Psoas muscle (tissue), 8 donors: ENCODE measurements around the gene DACH1. TPM values are rescaled to one million over a fixed set of nuclear protein-coding genes. Genes with fewer than 3 reads are reported as not detected.

Experiments
- ATAC-seq, 4 donors: fragments of 200-7000 bp; cut with Tn5 transposase; one replicate each; pipeline ENCODE4 v1.9.1; 2020; ENCODE audit warnings: moderate library complexity in 3 of 4, mild to moderate bottlenecking in 2 of 4
- DNase-seq, 2 donors: peaks; one replicate each; pipeline ENCODE4 v3.0.0-alpha.2; 2020
- H3K27ac ChIP-seq: fragments of 200-600 bp; one replicate; pipeline ENCODE4 v1.8.0; 2022
- H3K27me3 ChIP-seq, 3 donors: fragments of 200-600 bp in 1 of 3; one replicate each; pipeline versions ENCODE4 v1.6.1 to v1.8.0; 2013 to 2022; ENCODE audit warnings: low read length in 2 of 3, mild to moderate bottlenecking in 2 of 3, moderate library complexity in 1 of 3; ENCODE audit not compliant: insufficient read depth in 3 of 3
- H3K36me3 ChIP-seq, 2 donors: fragments of 200-600 bp in 1 of 2; one replicate each; pipeline versions ENCODE4 v1.6.1 to v1.8.0; 2013 to 2022; ENCODE audit warnings: low read depth in 1 of 2, mild to moderate bottlenecking in 1 of 2, moderate library complexity in 1 of 2; ENCODE audit not compliant: insufficient read depth in 1 of 2
- H3K4me1 ChIP-seq: fragments of 200-600 bp; one replicate; pipeline ENCODE4 v1.8.0; 2022
- H3K4me3 ChIP-seq: fragments of 200-600 bp; one replicate; pipeline ENCODE4 v1.8.0; 2022; ENCODE audit warnings: mild to moderate bottlenecking
- H3K9me3 ChIP-seq: fragments of 200-600 bp; one replicate; pipeline ENCODE4 v1.8.0; 2022
- CTCF ChIP-seq: fragments of 200-600 bp; IDR thresholded peaks from one replicate; pipeline ENCODE4 v1.8.0; 2022; ENCODE audit warnings: antibody characterized with exemption
- WGBS, 3 donors: extraction: QIAGEN DNeasy Blood & Tissue Kit; methylation state at CpG; one replicate each; pipeline versions ENCODE4 v1.1.6 to v1.1.7; 2013; 5-methylcytosine and 5-hydroxymethylcytosine counted together
- intact Hi-C, 2 donors: fragments of 100-400 bp; cut with DNase I; formaldehyde crosslinking; loops; one replicate each; pipeline versions ENCODE4 v1.11.0 to v1.14.2; 2022
- polyA plus RNA-seq, 3 donors: library from polyadenylated mRNA; stranded (reverse); fragments of 200-250 nt; gene quantifications; one replicate each; pipeline ENCODE4 v1.2.3, GENCODE V29; 2013
- total RNA-seq, 4 donors: library from RNA; stranded (reverse); fragmentation: NEBNext Ultra II Directional in 2 of 4; extraction: Animal tissue kit (Norgen Biotek cat#: 25700) in 2 of 4; gene quantifications; one replicate each; pipeline versions ENCODE4 v1.2.1 to v1.2.4, GENCODE V29; 2021 to 2023
- donor health status: healthy with polysubstance abuse.
- donor health status: DM: no; HTN: no; CAD: no; lungs with moderate emphysema.
- donor health status: Bipolar disorder and iron deficiency.
- donor health status: healthy.
- donor health status: DM: yes; HTN: yes; CAD: no.
- donor health status: DM: no; HTN: no; CAD: no.
- donor health status: DM: no; HTN: no; CAD: no.
- donor health status: DM: yes; HTN: yes; CAD: no.

DACH1 gene
- total and polyA plus RNA-seq, 7 donors: 0.51 to 3.6 (median 1.1) TPM

GRCh38 chr13:71394176-71394575, 472.8 kb downstream of the DACH1 start:
- Histone ChIP-seq H3K4me1 (no peaks in the 10 kb centered on the region), H3K36me3 (no peaks in the 10 kb centered on the region), H3K27ac (no peak overlapping the region), H3K4me3 (no peak overlapping the region), H3K27me3 (no peaks in the 10 kb centered on the region), H3K9me3 (no peaks in the 10 kb centered on the region)
- intact Hi-C loops: no loop called here
- 13 to 24% (median 23%) methylated on average over 3 of the region's 3 CpGs for WGBS, 3 donors
- DNase-seq: peak in 1 of 2 donors; percentile 39
- no peak for TF ChIP-seq CTCF
- no peak for ATAC-seq
